HG03039 (cell line): ENCODE data around the gene FLT4.
"Not testable (repeated sequence)": the region's sequence is repeated elsewhere in the genome, so short reads cannot be mapped to it uniquely, and the experiment has no call there.

ENCODE experiments used
- ATAC-seq: cut with Tn5 transposase; IDR thresholded peaks from one replicate; pipeline ENCODE4 v1.9.1; 2021; ENCODE audit warnings: mild to moderate bottlenecking, moderate library complexity; ENCODE audit not compliant: unreplicated experiment

The FLT4 gene

GRCh38 chr5:180649297-180650039, at the start of gene FLT4:
Gene FLT4 (minus strand): TSS chr5:180649600. CDS start chr5:180649545, 55 bp downstream.
- no peak for ATAC-seq

DNA sequence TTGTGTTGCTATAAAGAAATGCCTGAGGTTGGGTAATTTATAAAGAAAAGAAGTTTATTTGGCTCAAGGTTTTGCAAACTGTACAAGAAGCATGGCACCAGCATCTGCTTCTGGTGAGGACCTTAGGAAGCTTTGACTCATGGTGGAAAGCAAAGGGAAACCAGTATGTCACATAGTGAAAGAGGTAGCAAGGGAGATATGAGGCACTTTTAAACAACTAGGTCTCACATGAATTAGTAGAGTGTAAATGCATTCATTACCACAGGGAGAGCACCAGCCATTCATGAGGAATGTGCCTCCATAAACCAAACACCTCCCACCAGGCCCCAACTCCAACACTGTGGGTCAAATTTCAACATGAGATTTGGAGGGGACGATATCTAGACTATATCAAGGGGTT, 49.6 kb upstream of the FLT4 start:
- ATAC-seq: no peak

DNA sequence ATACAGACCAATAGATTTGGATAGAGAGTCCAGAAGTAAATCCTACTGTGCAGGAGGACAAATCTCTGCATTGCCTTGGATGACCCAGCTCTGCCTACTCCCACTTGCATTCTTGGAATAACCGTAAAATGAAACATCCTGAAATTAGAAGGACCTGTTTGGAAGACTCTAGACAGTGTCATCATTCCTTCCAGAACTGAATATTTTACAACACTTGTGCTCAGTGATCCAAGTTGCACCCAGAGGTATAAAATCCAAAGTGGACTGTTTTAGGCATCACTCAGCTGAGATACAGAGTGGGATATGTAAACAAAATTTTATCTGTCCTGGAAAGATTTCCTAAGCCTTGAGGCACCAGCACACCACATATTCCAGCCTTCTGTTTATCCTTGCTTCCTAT, 46.7 kb upstream of the FLT4 start:
- no peak for ATAC-seq

GRCh38 chr5:180692429-180692828, 43.0 kb upstream of the FLT4 start:
- ATAC-seq: no peak

DNA sequence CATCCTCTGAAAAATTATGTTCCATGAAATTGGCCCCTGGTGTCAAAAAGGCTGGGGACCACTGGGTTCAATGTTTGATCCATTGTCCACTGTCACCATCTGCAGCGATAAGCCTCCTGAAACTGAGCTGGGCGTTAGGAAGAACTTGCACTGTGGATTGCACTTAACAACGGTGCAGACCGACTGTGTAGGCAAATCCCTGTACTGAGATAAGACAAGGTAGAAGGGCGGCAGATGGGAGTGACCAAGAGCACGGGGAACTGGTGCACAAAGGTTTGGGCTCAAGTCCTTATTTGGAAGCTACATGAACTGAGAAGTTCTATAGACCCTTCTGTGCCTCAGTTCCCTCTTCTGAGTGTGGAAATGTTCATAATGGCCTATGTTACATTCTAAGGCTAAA, 41.6 kb upstream of the FLT4 start:
- ATAC-seq: no peak

DNA sequence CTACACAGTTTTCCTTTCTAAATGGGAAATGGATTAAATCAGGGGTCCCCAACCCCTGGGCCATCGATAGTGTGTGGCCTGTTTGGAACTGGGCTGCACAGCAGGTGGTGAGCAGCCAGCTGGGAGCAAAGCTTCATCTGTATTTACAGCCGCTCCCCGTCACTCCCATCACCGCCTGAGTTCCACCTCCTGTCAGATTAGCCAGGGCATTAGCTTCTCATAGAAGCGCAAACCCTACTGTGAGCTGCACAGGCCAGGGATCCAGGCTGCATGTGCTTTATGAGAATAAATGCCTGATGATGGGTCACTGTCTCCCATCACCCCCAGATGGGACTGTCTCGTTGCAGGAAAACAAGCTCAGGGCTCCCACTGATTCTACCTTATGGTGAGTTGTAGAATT, 41.2 kb upstream of the FLT4 start:
- ATAC-seq: no peak

GRCh38 chr5:180689775-180690174, 40.4 kb upstream of the FLT4 start:
- no peak for ATAC-seq

GRCh38 chr5:180689071-180689694, 39.8 kb upstream of the FLT4 start:
- no peak for ATAC-seq

- no peak for ATAC-seq
Measured at GRCh38 chr5:180688330-180689070, 39.1 kb upstream of the FLT4 start.

DNA sequence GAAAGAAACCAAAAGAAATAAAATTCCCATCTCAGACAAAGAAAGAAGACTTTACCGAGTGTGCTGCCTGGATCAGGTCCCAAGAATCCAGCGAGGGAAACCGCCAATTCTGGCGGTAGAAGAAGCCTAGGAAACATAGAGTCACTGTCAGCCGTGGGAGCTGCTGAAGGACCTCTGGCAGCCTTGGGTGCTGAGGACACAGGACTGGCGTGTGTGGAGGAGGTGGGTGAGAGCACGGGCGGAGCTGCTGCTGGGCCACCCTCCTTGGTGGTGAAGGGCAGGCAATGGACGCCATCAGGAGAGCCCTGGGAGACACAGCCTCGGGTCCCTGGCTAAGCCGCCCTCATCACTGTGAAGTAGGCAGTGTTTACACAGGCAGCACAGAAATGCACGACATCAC, 37.4 kb upstream of the FLT4 start:
- not testable (repeated sequence) for ATAC-seq

GRCh38 chr5:180684623-180685161, 35.3 kb upstream of the FLT4 start:
- no peak for ATAC-seq

GRCh38 chr5:180683220-180683922, 34.0 kb upstream of the FLT4 start:
- no peak for ATAC-seq

DNA sequence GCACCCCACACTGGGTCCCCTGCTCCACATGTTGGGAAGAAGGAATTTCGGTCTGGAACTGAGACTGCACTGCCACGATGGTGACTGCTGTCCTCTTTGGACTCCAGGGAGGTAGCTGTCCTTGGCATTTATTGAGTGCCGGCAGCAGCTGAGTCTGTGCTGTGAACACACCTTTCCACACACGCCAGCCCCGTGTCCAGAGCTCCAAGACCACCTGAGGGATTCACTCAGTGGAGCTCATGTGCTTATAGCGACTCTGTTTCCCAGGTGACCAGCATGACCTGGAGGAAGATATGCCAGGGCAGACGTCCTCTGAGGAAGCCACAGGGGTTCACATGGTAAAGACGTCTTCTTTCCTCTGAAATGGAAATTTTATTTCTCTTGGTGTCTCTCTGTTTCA, 33.2 kb upstream of the FLT4 start:
- no peak for ATAC-seq

GRCh38 chr5:180682008-180682407, 32.6 kb upstream of the FLT4 start:
- not testable (repeated sequence) for ATAC-seq

DNA sequence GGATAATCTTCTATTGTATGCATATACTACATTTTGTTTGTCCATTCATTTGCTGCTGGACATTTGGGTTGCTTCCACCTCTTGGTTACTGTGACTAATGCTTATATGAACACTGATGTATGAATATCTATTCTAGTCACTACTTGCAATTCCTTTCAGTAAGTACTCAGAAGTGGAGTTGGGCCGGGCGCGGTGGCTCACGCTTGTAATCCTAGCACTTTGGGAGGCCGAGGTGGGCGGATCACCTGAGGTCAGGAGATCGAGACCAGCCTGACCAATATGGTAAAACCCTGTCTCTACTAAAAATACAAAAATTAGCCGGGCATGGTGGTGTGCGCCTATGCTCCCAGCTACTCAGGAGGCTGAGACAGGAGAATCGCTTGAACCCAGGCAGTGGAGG, 28.9 kb upstream of the FLT4 start:
- ATAC-seq: not testable (repeated sequence)

- no peak for ATAC-seq
Measured at GRCh38 chr5:180675036-180675635, 25.7 kb upstream of the FLT4 start.

DNA sequence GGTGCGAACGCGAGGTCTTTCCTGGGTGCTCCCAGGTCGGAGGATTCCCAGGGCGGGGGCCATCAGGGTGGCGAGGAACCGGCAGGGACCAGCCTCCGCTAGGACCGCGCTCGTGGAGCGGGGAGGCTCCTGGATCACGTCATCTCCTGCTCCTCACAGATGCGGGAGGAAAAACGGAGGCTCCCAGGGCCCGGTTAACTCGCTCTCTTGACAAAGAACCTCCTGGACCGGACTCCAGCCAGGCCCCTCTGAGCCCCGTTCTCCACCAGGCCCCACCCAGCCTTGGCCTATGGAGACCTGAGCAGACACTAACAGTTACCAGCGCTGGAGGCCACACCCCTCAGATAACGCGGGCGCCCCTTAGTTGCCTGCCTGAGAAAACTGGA, 24.7 kb upstream of the FLT4 start:
- ATAC-seq: not testable (repeated sequence)

- ATAC-seq: no peak
Measured at GRCh38 chr5:180673371-180674089, 24.1 kb upstream of the FLT4 start.

- ATAC-seq: not testable (repeated sequence)
Measured at GRCh38 chr5:180671958-180672524, 22.6 kb upstream of the FLT4 start.
